ENCODE data around the gene EIPR1.
"Not testable (repeated sequence)": the region's sequence is repeated elsewhere in the genome, so short reads cannot be mapped to it uniquely, and the experiment has no call there.

Gene EIPR1

GRCh38 chr2:3357926-3358325 lies 19.7 kb downstream of the EIPR1 start:
- no peak for DNase-seq (ENCODE audit: low read depth, low spot score)

- not testable (repeated sequence) for DNase-seq (ENCODE audit: low read depth, low spot score)
These were observed 20.2 kb downstream of the EIPR1 start for GRCh38 chr2:3357446-3357845.

- no peak for DNase-seq (ENCODE audit: low read depth, low spot score)
These were observed 20.8 kb downstream of the EIPR1 start for GRCh38 chr2:3356799-3357198.

GRCh38 chr2:3355951-3356569 lies 21.6 kb downstream of the EIPR1 start:
- no peak for DNase-seq (ENCODE audit: low read depth, low spot score)

GRCh38 chr2:3354986-3355385 lies 22.6 kb downstream of the EIPR1 start:
- DNase-seq (ENCODE audit: low read depth, low spot score) = no peak

GRCh38 chr2:3349211-3349693 lies 28.4 kb downstream of the EIPR1 start:
- DNase-seq (ENCODE audit: low read depth, low spot score) = no peak

GRCh38 chr2:3348767-3349166 lies 28.9 kb downstream of the EIPR1 start:
- DNase-seq (ENCODE audit: low read depth, low spot score) = no peak

GRCh38 chr2:3345621-3346020 lies 32.0 kb downstream of the EIPR1 start:
- DNase-seq (ENCODE audit: low read depth, low spot score) = no peak

GRCh38 chr2:3344897-3345296 lies 32.7 kb downstream of the EIPR1 start:
- DNase-seq (ENCODE audit: low read depth, low spot score) = no peak

- no peak for DNase-seq (ENCODE audit: low read depth, low spot score)
These were observed 34.6 kb downstream of the EIPR1 start for GRCh38 chr2:3343012-3343411.

- DNase-seq (ENCODE audit: low read depth, low spot score) = no peak
These were observed 35.3 kb downstream of the EIPR1 start for GRCh38 chr2:3342324-3342723.

GRCh38 chr2:3341336-3341735 lies 36.3 kb downstream of the EIPR1 start:
- no peak for DNase-seq (ENCODE audit: low read depth, low spot score)

GRCh38 chr2:3340144-3340543 lies 37.5 kb downstream of the EIPR1 start:
- DNase-seq (ENCODE audit: low read depth, low spot score) = no peak

GRCh38 chr2:3338340-3338739 lies 39.3 kb downstream of the EIPR1 start:
- no peak for DNase-seq (ENCODE audit: low read depth, low spot score)

GRCh38 chr2:3336844-3337243 lies 40.8 kb downstream of the EIPR1 start:
- no peak for DNase-seq (ENCODE audit: low read depth, low spot score)

- no peak for DNase-seq (ENCODE audit: low read depth, low spot score)
These were observed 42.9 kb downstream of the EIPR1 start for GRCh38 chr2:3334392-3335345.

- no peak for DNase-seq (ENCODE audit: low read depth, low spot score)
These were observed 45.5 kb downstream of the EIPR1 start for GRCh38 chr2:3332133-3332532.

GRCh38 chr2:3329491-3329890 lies 48.1 kb downstream of the EIPR1 start:
- DNase-seq (ENCODE audit: low read depth, low spot score) = no peak

- DNase-seq (ENCODE audit: low read depth, low spot score) = no peak
These were observed 50.7 kb downstream of the EIPR1 start for GRCh38 chr2:3326871-3327270.

- DNase-seq (ENCODE audit: low read depth, low spot score) = no peak
These were observed 51.5 kb downstream of the EIPR1 start for GRCh38 chr2:3326182-3326537.

- no peak for DNase-seq (ENCODE audit: low read depth, low spot score)
These were observed 52.0 kb downstream of the EIPR1 start for GRCh38 chr2:3325458-3326181.

Data from activated naive CD8-positive, alpha-beta T cell treated with anti-CD3 and anti-CD28 coated beads, Interleukin-2, amount 50 U/mL, for 16 hours (primary cell).